HFF-Myc (cell line): ENCODE data around the gene TGFB1I1.

Experiments
- DNase-seq: peaks from one replicate; pipeline ENCODE4 v3.0.0-alpha.2; 2011; ENCODE audit warnings: low read depth; ENCODE audit errors: extremely low read depth
- H3K4me3 ChIP-seq: replicated peaks from 2 replicates; pipeline ENCODE4 v1.5.1; 2011; ENCODE audit warnings: low read depth, mild to moderate bottlenecking, control low read depth, low read length
- TF ChIP-seq, protein P1 (sequence below): IDR thresholded peaks from 2 replicates; pipeline ENCODE4 v1.5.1; 2012; ENCODE audit warnings: mild to moderate bottlenecking, low read depth, low read length, control low read depth; ENCODE audit errors: missing control alignments

The TGFB1I1 gene

DNA sequence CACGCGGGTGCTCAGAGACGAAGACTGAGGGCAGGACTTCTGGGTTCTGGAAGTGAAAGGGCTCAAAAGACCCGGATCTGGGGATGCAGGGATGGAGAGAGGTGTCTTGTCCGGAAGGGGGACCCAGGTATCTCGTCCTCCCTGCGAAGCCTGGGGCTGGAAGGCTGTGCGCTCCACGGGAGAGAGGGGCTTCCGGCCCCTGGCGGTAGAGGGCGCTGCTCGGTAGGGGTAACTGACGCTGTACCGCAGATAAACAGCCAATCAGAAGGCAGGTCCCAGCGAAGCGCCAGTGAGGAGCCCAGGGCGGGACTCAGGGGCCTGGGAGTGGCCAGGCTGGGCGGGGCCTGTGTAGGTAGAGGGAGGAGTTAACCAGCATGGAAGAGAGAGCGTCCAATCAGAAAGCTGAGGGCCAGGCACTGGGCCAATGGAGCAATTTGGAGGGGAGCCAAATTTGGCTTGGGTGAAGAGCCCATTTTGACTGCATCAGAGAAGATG lies 804 bp downstream of the TGFB1I1 start:
- peak overlapping the region; percentile 68 for H3K4me3 ChIP-seq
- peak; percentile 78 for DNase-seq
- TF ChIP-seq, protein P1, sequence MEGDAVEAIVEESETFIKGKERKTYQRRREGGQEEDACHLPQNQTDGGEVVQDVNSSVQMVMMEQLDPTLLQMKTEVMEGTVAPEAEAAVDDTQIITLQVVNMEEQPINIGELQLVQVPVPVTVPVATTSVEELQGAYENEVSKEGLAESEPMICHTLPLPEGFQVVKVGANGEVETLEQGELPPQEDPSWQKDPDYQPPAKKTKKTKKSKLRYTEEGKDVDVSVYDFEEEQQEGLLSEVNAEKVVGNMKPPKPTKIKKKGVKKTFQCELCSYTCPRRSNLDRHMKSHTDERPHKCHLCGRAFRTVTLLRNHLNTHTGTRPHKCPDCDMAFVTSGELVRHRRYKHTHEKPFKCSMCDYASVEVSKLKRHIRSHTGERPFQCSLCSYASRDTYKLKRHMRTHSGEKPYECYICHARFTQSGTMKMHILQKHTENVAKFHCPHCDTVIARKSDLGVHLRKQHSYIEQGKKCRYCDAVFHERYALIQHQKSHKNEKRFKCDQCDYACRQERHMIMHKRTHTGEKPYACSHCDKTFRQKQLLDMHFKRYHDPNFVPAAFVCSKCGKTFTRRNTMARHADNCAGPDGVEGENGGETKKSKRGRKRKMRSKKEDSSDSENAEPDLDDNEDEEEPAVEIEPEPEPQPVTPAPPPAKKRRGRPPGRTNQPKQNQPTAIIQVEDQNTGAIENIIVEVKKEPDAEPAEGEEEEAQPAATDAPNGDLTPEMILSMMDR = peak; percentile 75

DNA sequence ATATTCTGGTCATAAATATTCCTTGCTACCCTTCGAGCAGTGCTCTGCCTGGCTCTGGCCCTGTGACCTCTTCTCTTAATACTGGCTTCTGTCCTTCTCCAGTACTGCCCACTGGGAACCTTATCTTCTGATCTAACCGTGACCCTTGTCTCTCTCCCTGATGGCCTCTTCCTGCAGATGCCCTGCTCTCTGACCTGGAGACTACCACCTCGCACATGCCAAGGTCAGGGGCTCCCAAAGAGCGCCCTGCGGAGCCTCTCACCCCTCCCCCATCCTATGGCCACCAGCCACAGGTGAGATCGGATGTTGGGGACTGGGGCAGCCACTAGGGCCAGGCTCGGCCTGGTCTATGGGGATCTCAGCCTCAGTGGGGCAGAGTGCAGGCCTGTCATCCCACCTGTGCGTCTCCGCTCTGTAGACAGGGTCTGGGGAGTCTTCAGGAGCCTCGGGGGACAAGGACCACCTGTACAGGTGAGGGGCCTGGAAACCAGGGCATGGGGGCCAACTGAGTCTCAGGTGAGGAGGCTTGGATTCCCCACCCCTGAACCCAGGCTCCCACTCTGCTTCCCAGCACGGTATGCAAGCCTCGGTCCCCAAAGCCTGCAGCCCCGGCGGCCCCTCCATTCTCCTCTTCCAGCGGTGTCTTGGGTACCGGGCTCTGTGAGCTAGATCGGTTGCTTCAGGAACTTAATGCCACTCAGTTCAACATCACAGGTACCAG lies 1.5 kb downstream of the TGFB1I1 start:
- H3K4me3 ChIP-seq = no peak overlapping the region
- TF ChIP-seq, protein P1 = no peak
- DNase-seq = no peak

DNA sequence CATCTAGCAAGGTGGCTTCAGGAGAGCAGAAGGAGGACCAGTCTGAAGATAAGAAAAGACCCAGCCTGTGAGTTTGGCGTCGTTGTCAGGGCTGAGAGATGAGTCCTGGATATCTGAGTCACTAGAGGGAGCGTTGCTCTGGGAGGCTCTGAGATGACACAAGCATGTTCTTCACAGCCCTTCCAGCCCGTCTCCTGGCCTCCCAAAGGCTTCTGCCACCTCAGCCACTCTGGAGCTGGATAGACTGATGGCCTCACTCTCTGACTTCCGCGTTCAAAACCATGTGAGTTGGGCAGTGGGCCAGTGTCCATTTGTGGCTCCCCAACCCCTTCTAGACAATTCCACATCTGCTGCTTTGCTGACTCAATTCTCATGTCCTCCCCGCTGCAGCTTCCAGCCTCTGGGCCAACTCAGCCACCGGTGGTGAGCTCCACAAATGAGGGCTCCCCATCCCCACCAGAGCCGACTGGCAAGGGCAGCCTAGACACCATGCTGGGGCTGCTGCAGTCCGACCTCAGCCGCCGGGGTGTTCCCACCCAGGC lies 2.3 kb downstream of the TGFB1I1 start:
- no peak for DNase-seq
- no peak overlapping the region for H3K4me3 ChIP-seq
- TF ChIP-seq, protein P1 = no peak

DNA sequence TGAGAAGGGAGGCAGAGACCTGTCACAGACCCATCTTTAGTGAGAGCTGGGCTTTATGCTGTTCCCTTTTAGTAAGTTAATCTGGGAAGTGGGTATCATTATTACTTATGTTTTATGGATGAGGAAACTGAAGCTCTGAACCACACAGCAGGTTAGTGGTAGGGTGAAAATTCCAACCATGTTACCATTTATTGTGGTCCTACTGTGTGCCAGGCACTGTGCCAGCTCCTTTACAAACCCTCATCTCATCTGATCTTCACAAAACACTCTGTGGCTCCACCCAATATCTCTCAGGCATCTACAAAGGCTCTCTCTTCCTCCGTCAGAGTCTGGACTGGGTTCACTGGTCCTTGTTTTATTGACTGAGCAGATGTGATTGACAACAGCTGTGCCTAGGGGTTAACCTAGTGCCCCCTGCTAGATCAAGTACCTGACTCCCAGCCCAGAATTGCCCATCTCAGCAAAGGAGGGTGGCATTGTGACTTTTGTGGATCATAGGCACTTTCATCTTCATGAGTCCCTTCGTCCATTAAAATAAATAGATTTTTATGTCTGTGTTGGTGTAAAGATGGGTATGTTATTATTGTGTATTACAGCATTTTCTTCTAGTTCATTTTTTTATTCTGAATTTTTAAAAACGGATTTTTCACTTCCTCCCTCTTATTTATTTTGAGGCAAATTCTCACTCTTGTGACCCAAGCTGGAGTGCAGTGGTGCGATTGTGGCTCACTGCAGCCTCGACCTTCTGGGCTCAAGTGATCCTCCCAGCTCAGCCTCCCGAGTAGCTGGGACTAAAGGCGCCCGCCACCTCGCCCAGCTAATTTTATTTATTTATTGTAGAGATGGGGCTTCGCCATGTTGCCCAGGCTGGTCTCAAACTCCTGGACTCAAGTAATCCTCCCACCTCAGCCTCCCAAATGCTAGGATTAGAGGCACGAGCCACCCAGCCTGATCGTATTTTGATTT lies 3.1 kb downstream of the TGFB1I1 start:
- no peak for DNase-seq
- H3K4me3 ChIP-seq = no peak overlapping the region
- TF ChIP-seq, protein P1 = no peak

DNA sequence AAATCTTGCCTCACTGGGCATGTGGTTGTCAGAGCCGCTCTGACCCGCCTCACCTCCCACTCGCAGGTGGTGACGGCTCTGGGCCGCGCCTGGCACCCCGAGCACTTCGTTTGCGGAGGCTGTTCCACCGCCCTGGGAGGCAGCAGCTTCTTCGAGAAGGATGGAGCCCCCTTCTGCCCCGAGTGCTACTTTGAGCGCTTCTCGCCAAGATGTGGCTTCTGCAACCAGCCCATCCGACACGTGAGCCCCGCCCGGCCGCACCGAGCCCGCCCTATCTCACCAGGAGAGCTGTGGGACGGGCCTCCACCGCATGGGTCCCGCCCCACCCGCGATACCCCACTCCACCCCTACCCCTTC lies 4.0 kb downstream of the TGFB1I1 start:
- TF ChIP-seq, protein P1 = no peak
- no peak overlapping the region for H3K4me3 ChIP-seq

DNA sequence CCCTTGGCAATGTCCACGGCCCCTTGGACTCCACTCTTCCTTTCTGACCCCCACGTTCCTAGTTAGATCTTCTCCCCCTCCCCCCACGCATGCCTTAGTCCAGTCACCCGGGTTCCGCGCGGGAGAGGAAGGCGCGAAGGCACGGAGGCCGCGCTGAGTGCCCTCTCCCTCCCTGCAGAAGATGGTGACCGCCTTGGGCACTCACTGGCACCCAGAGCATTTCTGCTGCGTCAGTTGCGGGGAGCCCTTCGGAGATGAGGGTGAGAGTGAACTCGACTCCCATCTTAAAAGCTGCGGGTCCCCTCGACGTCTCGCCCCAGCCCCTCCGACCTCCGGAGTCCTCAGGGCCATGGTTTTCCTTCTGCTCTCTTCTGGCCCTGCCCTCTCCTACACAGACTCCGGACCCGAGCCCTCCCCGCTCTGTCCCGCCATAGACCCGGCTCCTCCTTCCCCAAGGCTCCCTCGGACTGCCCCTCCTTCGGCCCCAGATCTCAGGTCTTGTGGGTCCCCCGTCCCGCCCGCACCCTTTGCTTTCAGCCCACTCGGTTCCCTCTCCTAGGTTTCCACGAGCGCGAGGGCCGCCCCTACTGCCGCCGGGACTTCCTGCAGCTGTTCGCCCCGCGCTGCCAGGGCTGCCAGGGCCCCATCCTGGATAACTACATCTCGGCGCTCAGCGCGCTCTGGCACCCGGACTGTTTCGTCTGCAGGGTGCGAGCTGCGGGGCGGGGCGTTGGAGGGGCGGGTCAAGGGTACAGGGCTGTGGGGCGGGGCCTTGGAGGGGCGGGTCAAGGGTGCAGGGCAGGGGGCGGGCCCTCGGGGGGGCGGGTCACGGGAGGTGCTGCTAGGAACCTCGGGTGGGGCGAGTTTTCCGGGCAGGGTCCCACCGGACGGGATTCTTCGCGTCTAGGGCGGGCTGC lies 4.6 kb downstream of the TGFB1I1 start:
- H3K4me3 ChIP-seq = no peak overlapping the region
- DNase-seq = no peak
- TF ChIP-seq, protein P1 = no peak

More for the DNA sequence above, 4.0 kb downstream of the TGFB1I1 start:
- DNase-seq = no peak
